Loucy (cell line): ENCODE data around the gene TMEM232.

Experiments used
- CTCF ChIP-seq: fragments of 200-600 bp; sonication (generic); conservative IDR thresholded peaks from 2 replicates; pipeline ENCODE4 v1.5.1; 2014; ENCODE audit warnings: mild to moderate bottlenecking, antibody characterized with exemption, low read length
- EZH2phosphoT487 ChIP-seq: fragments of 200-600 bp; IDR thresholded peaks from 2 replicates; pipeline ENCODE4 v1.6.1; 2018; ENCODE audit warnings: antibody characterized with exemption, mild to moderate bottlenecking, moderate library complexity, borderline replicate concordance

GRCh38 chr5:110435207-110435606 is 291.3 kb downstream of the TMEM232 start:
- TF ChIP-seq CTCF = no peak
- no peak for TF ChIP-seq EZH2phosphoT487
